Measurements from ENCODE around the gene SGPP1.
A peak's percentile ranks its signal among the peaks of the same experiment; 100 is the strongest.
"Not testable (repeated sequence)": the region's sequence is repeated elsewhere in the genome, so short reads cannot be mapped to it uniquely, and the experiment has no call there.

SGPP1 gene

DNA sequence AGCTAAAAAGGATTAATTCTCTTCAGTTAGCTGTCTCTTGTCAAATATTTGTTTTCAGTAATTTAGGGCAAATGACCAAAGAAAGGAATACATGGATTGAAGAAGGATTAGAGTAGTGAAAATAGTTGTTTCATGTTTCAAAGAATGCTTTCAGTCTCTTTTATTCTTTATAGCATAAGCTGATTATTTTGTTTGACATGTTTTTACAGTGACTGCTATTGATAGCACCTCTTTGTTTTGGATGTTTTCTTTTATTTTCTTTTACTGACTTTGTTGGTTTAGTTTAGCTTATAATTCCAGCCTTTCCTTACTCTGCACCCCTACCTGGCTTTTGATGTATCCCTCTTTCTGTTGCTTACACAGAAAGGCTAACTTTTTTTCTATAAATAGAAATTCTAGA lies 29.3 kb upstream of the SGPP1 start:
- TF ChIP-seq POLR2AphosphoS5 (IDR thresholded peaks at IDR 0.05; ENCODE audit: low read depth) = no peak
- TF ChIP-seq, protein P1, sequence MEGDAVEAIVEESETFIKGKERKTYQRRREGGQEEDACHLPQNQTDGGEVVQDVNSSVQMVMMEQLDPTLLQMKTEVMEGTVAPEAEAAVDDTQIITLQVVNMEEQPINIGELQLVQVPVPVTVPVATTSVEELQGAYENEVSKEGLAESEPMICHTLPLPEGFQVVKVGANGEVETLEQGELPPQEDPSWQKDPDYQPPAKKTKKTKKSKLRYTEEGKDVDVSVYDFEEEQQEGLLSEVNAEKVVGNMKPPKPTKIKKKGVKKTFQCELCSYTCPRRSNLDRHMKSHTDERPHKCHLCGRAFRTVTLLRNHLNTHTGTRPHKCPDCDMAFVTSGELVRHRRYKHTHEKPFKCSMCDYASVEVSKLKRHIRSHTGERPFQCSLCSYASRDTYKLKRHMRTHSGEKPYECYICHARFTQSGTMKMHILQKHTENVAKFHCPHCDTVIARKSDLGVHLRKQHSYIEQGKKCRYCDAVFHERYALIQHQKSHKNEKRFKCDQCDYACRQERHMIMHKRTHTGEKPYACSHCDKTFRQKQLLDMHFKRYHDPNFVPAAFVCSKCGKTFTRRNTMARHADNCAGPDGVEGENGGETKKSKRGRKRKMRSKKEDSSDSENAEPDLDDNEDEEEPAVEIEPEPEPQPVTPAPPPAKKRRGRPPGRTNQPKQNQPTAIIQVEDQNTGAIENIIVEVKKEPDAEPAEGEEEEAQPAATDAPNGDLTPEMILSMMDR (IDR thresholded peaks at IDR 0.05; ENCODE audit: insufficient read depth, low read length) = no peak
- no peak for TF ChIP-seq SPI1 (IDR thresholded peaks at IDR 0.05; ENCODE audit: borderline replicate concordance, low read depth)
- TF ChIP-seq, protein P2, sequence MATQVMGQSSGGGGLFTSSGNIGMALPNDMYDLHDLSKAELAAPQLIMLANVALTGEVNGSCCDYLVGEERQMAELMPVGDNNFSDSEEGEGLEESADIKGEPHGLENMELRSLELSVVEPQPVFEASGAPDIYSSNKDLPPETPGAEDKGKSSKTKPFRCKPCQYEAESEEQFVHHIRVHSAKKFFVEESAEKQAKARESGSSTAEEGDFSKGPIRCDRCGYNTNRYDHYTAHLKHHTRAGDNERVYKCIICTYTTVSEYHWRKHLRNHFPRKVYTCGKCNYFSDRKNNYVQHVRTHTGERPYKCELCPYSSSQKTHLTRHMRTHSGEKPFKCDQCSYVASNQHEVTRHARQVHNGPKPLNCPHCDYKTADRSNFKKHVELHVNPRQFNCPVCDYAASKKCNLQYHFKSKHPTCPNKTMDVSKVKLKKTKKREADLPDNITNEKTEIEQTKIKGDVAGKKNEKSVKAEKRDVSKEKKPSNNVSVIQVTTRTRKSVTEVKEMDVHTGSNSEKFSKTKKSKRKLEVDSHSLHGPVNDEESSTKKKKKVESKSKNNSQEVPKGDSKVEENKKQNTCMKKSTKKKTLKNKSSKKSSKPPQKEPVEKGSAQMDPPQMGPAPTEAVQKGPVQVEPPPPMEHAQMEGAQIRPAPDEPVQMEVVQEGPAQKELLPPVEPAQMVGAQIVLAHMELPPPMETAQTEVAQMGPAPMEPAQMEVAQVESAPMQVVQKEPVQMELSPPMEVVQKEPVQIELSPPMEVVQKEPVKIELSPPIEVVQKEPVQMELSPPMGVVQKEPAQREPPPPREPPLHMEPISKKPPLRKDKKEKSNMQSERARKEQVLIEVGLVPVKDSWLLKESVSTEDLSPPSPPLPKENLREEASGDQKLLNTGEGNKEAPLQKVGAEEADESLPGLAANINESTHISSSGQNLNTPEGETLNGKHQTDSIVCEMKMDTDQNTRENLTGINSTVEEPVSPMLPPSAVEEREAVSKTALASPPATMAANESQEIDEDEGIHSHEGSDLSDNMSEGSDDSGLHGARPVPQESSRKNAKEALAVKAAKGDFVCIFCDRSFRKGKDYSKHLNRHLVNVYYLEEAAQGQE (IDR thresholded peaks at IDR 0.05; ENCODE audit: insufficient replicate concordance, low read depth) = no peak
- TF ChIP-seq GABPA (IDR thresholded peaks at IDR 0.05; ENCODE audit: low read depth) = no peak
- no peaks in the 10 kb centered on the region for H3K27me3 ChIP-seq (ENCODE audit: insufficient read depth, poor library complexity, severe bottlenecking)
- H3K4me3 ChIP-seq (replicated peaks; ENCODE audit: insufficient read depth, low read length) = no peak overlapping the region
- H3K27ac ChIP-seq (replicated peaks) = no peak overlapping the region
- no peak for DNase-seq (ENCODE audit: low read depth in 1 of 2, low spot score in 1 of 2)

DNA sequence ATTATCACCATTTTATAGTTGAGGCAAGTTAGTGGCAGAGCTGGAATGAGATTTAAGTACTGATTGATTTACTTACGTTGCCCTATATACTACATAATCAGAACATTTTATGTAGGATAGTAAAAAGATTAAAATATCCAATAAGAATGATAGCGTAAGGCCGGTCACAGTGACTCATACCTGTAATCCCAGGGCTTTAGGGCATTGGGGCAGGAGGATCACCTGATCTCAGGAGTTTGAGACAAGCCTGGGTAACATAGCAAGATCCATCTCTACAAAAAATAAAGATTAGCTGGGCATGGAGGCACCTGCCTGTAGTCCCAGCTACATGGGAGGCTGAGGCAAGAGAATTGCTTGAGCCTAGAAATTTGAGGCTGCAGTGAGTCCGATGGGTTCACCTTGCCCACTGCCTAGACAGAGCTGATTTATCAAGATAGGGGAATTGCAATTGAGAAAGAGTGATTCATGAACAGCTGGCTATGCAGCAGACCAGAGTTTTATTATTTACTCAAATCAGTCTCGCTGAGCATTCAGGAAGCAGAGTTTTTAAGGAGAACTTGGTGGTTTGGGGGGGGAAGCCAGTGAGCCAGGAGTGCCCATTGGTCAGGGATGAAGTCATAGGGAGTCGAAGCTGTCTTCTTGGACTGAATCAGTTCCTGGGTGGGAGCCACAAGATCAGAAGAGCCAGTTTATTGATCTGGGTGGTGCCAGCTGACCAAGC lies 24.7 kb upstream of the SGPP1 start:
- DNase-seq (ENCODE audit: low read depth in 1 of 2, low spot score in 1 of 2) = peak in 1 of 2 experiments; percentile 28
- H3K27me3 ChIP-seq (ENCODE audit: insufficient read depth, poor library complexity, severe bottlenecking) = no peaks in the 10 kb centered on the region
- H3K4me3 ChIP-seq (replicated peaks; ENCODE audit: insufficient read depth, low read length) = no peak overlapping the region
- H3K27ac ChIP-seq (replicated peaks) = no peak overlapping the region
- TF ChIP-seq, protein P1 (IDR thresholded peaks at IDR 0.05; ENCODE audit: insufficient read depth, low read length) = no peak
- TF ChIP-seq, protein P2 (IDR thresholded peaks at IDR 0.05; ENCODE audit: insufficient replicate concordance, low read depth) = no peak
- no peak for TF ChIP-seq GABPA (IDR thresholded peaks at IDR 0.05; ENCODE audit: low read depth)
- no peak for TF ChIP-seq POLR2AphosphoS5 (IDR thresholded peaks at IDR 0.05; ENCODE audit: low read depth)
- no peak for TF ChIP-seq SPI1 (IDR thresholded peaks at IDR 0.05; ENCODE audit: borderline replicate concordance, low read depth)

DNA sequence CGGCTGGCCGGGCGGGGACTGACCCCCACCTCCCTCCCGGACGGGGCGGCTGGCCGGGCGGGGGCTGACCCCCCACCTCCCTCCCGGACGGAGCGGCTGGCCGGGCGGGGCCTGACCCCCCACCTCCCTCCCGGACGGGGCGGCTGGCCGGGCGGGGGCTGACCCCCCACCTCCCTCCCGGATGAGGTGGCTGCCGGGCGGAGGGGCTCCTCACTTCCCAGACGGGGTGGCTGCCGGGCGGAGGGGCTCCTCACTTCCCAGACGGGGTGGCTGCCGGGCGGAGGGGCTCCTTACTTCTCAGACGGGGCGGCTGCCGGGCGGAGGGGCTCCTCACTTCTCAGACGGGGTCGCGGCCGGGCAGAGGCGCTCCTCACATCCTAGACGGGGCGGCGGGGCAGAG lies 23.2 kb upstream of the SGPP1 start:
- H3K27ac ChIP-seq (replicated peaks); H3K27me3 ChIP-seq (ENCODE audit: insufficient read depth, poor library complexity, severe bottlenecking); DNase-seq (ENCODE audit: low read depth in 1 of 2, low spot score in 1 of 2); H3K4me3 ChIP-seq (replicated peaks; ENCODE audit: insufficient read depth, low read length): not testable (repeated sequence)

DNA sequence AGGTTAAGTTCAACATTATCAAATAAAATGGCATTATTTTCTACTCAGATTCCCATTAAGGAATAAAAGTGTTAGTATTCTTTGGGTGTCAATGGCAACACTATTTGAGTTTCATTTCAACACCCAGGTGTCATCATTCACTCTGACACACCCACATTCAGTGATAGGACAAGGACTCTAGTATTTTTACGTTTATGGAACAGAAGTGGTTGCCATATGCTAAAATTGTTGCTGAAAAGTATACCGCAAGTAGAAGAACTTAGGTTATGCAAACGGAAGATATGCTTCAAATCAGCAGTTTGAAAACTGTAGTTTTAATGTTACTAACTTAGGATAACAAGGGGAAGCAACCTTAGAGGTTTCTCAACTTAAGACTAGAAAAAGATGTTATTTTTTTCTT lies 20.0 kb upstream of the SGPP1 start:
- TF ChIP-seq, protein P1 (IDR thresholded peaks at IDR 0.05; ENCODE audit: insufficient read depth, low read length) = no peak
- TF ChIP-seq, protein P2 (IDR thresholded peaks at IDR 0.05; ENCODE audit: insufficient replicate concordance, low read depth) = no peak
- no peak for TF ChIP-seq POLR2AphosphoS5 (IDR thresholded peaks at IDR 0.05; ENCODE audit: low read depth)
- no peak for TF ChIP-seq GABPA (IDR thresholded peaks at IDR 0.05; ENCODE audit: low read depth)
- no peak for TF ChIP-seq SPI1 (IDR thresholded peaks at IDR 0.05; ENCODE audit: borderline replicate concordance, low read depth)
- H3K4me3 ChIP-seq (replicated peaks; ENCODE audit: insufficient read depth, low read length) = no peak overlapping the region
- H3K27ac ChIP-seq (replicated peaks) = peak overlapping the region; percentile 76
- peak; percentile 21 to 65 for DNase-seq (ENCODE audit: low read depth in 1 of 2, low spot score in 1 of 2)
- H3K27me3 ChIP-seq (ENCODE audit: insufficient read depth, poor library complexity, severe bottlenecking) = no peaks in the 10 kb centered on the region

Measured in HL-60 (cell line).